GM18907 (cell line): ENCODE data around the gene SLC19A3.
"Not testable (repeated sequence)": the region's sequence is repeated elsewhere in the genome, so short reads cannot be mapped to it uniquely, and the experiment has no call there.

Source experiments
- ATAC-seq: cut with Tn5 transposase; IDR thresholded peaks from one replicate; pipeline ENCODE4 v1.9.1; 2021; ENCODE audit warnings: mild to moderate bottlenecking, moderate library complexity; ENCODE audit not compliant: unreplicated experiment

The SLC19A3 gene

GRCh38 chr2:227703961-227704360, 13.9 kb downstream of the SLC19A3 start:
- no peak for ATAC-seq

GRCh38 chr2:227703280-227703732, 14.5 kb downstream of the SLC19A3 start:
- no peak for ATAC-seq

- no peak for ATAC-seq
Measured at GRCh38 chr2:227701556-227701955, 16.3 kb downstream of the SLC19A3 start.

- no peak for ATAC-seq
Measured at GRCh38 chr2:227696990-227697679, 20.7 kb downstream of the SLC19A3 start.

GRCh38 chr2:227687189-227687588, 30.6 kb downstream of the SLC19A3 start:
- ATAC-seq, result no peak

GRCh38 chr2:227684258-227684657, 33.6 kb downstream of the SLC19A3 start:
- no peak for ATAC-seq

- ATAC-seq, result no peak
Measured at GRCh38 chr2:227677928-227678327, 39.9 kb downstream of the SLC19A3 start.

- no peak for ATAC-seq
Measured at GRCh38 chr2:227674485-227674884, 43.3 kb downstream of the SLC19A3 start.

GRCh38 chr2:227673620-227674019, 44.2 kb downstream of the SLC19A3 start:
- ATAC-seq, result not testable (repeated sequence)

GRCh38 chr2:227671170-227671905, 46.5 kb downstream of the SLC19A3 start:
- no peak for ATAC-seq

GRCh38 chr2:227666631-227667170, 51.1 kb downstream of the SLC19A3 start, which contains the start of gene SCYGR5:
SCYGR5 (plus strand) TSS chr2:227666804; CDS start chr2:227666804, 0 bp downstream.
- ATAC-seq, result not testable (repeated sequence)

- ATAC-seq, result no peak
Measured at GRCh38 chr2:227665189-227665940, 52.5 kb downstream of the SLC19A3 start.

GRCh38 chr2:227661827-227662226, 56.0 kb downstream of the SLC19A3 start:
- ATAC-seq, result no peak

GRCh38 chr2:227661025-227661649, 56.7 kb downstream of the SLC19A3 start:
- no peak for ATAC-seq

GRCh38 chr2:227657199-227657845, 60.5 kb downstream of the SLC19A3 start:
- ATAC-seq, result no peak

GRCh38 chr2:227655454-227655853, 62.4 kb downstream of the SLC19A3 start:
- ATAC-seq, result peak; percentile 42

GRCh38 chr2:227654426-227654825, 63.4 kb downstream of the SLC19A3 start:
- no peak for ATAC-seq

- ATAC-seq, result no peak
Measured at GRCh38 chr2:227653419-227653818, 64.4 kb downstream of the SLC19A3 start.

GRCh38 chr2:227643990-227644551, 73.8 kb downstream of the SLC19A3 start:
- no peak for ATAC-seq

GRCh38 chr2:227642656-227643055, 75.2 kb downstream of the SLC19A3 start:
- ATAC-seq, result no peak
